Measurements from ENCODE around the gene PTPRG. TPM values are rescaled to one million over a fixed set of nuclear protein-coding genes. Genes with fewer than 3 reads are reported as not detected.

Gene PTPRG
- total RNA-seq, 4 donors from 2014 or later, result 51.9 to 56.8 (median 54.4) TPM

DNA sequence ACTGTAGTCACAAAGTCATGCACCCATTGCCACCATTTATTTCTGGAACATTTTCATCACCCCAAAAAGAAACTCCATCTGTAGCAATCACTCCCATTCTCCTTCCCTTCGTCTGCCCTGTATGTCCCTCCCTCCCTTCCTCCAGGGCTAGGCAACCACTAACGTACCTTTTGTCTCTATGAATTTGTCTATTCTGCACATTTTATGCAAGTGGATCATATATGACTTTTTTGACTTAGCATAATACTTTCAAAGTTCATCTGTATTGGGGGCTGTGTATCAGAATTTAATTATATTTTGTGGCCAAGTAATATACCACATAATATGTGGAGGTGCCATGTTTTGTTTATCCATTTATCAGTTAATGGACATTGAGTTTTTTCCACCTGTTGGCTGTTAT lies 610.4 kb downstream of the PTPRG start:
- TF ChIP-seq, protein P1, sequence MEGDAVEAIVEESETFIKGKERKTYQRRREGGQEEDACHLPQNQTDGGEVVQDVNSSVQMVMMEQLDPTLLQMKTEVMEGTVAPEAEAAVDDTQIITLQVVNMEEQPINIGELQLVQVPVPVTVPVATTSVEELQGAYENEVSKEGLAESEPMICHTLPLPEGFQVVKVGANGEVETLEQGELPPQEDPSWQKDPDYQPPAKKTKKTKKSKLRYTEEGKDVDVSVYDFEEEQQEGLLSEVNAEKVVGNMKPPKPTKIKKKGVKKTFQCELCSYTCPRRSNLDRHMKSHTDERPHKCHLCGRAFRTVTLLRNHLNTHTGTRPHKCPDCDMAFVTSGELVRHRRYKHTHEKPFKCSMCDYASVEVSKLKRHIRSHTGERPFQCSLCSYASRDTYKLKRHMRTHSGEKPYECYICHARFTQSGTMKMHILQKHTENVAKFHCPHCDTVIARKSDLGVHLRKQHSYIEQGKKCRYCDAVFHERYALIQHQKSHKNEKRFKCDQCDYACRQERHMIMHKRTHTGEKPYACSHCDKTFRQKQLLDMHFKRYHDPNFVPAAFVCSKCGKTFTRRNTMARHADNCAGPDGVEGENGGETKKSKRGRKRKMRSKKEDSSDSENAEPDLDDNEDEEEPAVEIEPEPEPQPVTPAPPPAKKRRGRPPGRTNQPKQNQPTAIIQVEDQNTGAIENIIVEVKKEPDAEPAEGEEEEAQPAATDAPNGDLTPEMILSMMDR (IDR thresholded peaks at IDR 0.05), result no peak
- TF ChIP-seq POLR2A (IDR thresholded peaks at IDR 0.05; ENCODE audit: low read depth) (no peak), POLR2AphosphoS5 (IDR thresholded peaks at IDR 0.05) (no peak), EP300 (IDR thresholded peaks at IDR 0.05) (no peak)

DNA sequence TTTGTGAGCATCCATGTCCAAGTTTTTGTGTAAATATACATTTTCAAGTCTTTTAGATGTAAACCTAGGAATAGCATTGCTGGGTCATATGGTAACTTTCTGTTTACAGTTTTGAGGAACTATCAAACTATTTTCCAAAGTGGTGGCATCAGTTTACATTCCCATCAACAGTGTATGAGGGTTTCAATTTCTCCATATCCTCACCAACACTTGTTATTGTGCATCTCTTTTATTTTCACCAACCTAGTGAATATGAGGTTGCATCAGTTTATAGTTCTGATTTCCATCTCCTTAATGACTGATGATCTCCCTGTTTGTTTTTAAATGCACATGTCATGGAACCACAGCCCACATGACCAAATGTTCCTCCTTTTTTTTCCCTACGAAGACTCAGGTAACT lies 610.8 kb downstream of the PTPRG start:
- WGBS, result 97% methylated on average over 1 of the region's 1 CpG
- Histone ChIP-seq H3K27me3 (no peaks in the 10 kb centered on the region), H3K4me3 (no peak overlapping the region), H3K36me3 (peaks cover 0 to 5% (median 2%) of the 10 kb centered on the region in 4 donors), H3K9me3 (no peaks in the 10 kb centered on the region), H3K4me1 (peaks cover 0 to 13% (median 0%) of the 10 kb centered on the region in 4 donors), H3K27ac (replicated peaks in 1 of 4) (no peak overlapping the region)
- DNase-seq (ENCODE audit: extremely low spot score), result no peak
- intact Hi-C loops (cut with DNase I), result no loop called here
- no peak for TF ChIP-seq POLR2AphosphoS5 (IDR thresholded peaks at IDR 0.05)
- no peak for TF ChIP-seq EP300 (IDR thresholded peaks at IDR 0.05)
- TF ChIP-seq, protein P1 (IDR thresholded peaks at IDR 0.05), result no peak
- TF ChIP-seq POLR2A (IDR thresholded peaks at IDR 0.05; ENCODE audit: low read depth), result no peak

More for the DNA sequence above, 610.4 kb downstream of the PTPRG start:
- intact Hi-C loops (cut with DNase I), result no loop called here
- Histone ChIP-seq H3K27me3 (no peaks in the 10 kb centered on the region), H3K9me3 (no peaks in the 10 kb centered on the region), H3K36me3 (peaks cover 0 to 5% (median 2%) of the 10 kb centered on the region in 4 donors), H3K4me3 (no peak overlapping the region), H3K4me1 (peaks cover 0 to 13% (median 0%) of the 10 kb centered on the region in 4 donors), H3K27ac (replicated peaks in 1 of 4) (no peak overlapping the region)
- 98% methylated on average over 2 of the region's 2 CpGs for WGBS
- no peak for DNase-seq (ENCODE audit: extremely low spot score)

DNA sequence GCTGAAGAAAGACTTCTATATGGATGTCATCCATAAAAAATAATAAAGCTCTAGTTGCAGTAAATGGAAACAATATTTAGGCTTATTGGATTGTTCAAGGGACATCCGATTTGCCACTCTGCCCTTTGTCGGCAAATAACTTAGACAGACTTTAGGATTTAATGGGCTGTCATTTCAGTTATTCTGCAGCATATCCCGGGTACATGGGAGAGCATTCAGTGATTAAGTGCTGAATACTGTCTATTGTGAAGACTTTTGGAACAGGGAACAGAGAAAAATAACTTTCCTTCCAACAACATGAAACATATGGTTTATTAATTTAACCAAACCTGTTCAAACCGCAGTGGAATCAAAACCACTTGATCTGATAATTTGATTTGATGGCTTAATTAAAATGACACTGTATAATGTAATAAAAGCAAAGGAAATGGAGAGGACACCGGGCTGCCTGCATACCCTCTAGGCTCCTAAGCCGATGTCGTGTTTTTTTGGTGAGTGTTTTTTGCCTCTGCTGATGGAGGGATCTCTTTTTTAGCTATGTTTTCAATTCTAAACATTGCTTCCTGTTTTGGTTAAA lies 612.7 kb downstream of the PTPRG start:
- Histone ChIP-seq H3K27ac (replicated peaks in 1 of 4) (no peak overlapping the region), H3K9me3 (no peaks in the 10 kb centered on the region), H3K4me3 (no peak overlapping the region), H3K27me3 (no peaks in the 10 kb centered on the region), H3K36me3 (peaks cover 0 to 5% (median 0%) of the 10 kb centered on the region in 4 donors), H3K4me1 (peaks cover 0 to 10% (median 0%) of the 10 kb centered on the region in 4 donors)
- DNase-seq (ENCODE audit: extremely low spot score), result no peak
- TF ChIP-seq POLR2AphosphoS5 (IDR thresholded peaks at IDR 0.05), result no peak
- TF ChIP-seq, protein P1 (IDR thresholded peaks at IDR 0.05), result no peak
- no peak for TF ChIP-seq EP300 (IDR thresholded peaks at IDR 0.05)
- TF ChIP-seq POLR2A (IDR thresholded peaks at IDR 0.05; ENCODE audit: low read depth), result no peak
- 71% methylated on average over 7 of the region's 7 CpGs for WGBS
- intact Hi-C loops (cut with DNase I), result no loop called here

DNA sequence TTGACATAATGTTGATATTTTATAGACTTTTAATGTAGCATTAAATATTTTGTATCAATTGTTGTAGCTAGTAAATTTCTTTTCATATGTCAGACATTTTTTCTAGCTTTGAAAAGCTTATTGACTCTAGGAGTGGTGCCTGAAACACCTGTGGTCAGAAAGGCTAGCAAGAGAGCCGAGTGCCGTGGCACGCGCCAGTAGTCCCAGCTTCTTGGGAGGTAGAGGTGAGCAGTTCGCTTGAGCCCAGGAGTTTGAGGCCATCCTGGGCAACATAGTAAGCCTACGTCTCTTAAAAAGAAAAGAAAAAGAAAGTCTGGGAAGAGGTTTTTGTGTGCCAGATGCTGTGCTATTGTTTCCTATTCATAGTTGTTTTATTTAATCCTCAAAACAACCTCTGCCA lies 613.8 kb downstream of the PTPRG start:
- Histone ChIP-seq H3K4me1 (peaks cover 0 to 10% (median 0%) of the 10 kb centered on the region in 4 donors), H3K27me3 (no peaks in the 10 kb centered on the region), H3K9me3 (no peaks in the 10 kb centered on the region), H3K4me3 (no peak overlapping the region), H3K36me3 (peaks cover 0 to 5% (median 0%) of the 10 kb centered on the region in 4 donors), H3K27ac (replicated peaks in 1 of 4) (no peak overlapping the region)
- no peak for DNase-seq (ENCODE audit: extremely low spot score)
- intact Hi-C loops (cut with DNase I), result no loop called here
- WGBS, result 80% methylated on average over 6 of the region's 6 CpGs
- no peak for TF ChIP-seq POLR2AphosphoS5 (IDR thresholded peaks at IDR 0.05)
- TF ChIP-seq EP300 (IDR thresholded peaks at IDR 0.05), result no peak
- TF ChIP-seq POLR2A (IDR thresholded peaks at IDR 0.05; ENCODE audit: low read depth), result no peak
- TF ChIP-seq, protein P1 (IDR thresholded peaks at IDR 0.05), result no peak

DNA sequence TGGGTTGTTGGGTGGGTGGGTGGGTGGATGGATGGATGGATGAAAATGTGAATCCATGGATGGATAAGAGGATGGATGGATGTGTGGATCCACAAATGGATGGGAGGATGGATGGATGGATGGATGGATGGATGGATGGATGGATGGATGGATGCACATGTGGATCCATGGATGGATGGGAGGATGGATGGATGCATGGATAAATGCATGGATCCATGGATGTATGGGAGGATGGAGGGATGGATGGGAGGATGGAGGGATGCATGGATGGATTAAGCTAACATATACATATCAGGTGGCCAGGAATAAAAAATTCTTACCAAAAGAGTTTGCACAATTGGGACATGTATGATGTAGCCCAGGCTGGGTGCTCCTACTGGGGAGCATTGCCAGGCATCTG lies 616.7 kb downstream of the PTPRG start:
- DNase-seq (ENCODE audit: extremely low spot score), result no peak
- H3K36me3 ChIP-seq, result no peaks in the 10 kb centered on the region
- H3K9me3 ChIP-seq, result no peaks in the 10 kb centered on the region
- TF ChIP-seq POLR2AphosphoS5 (IDR thresholded peaks at IDR 0.05), result no peak
- no peaks in the 10 kb centered on the region for H3K27me3 ChIP-seq
- no peak overlapping the region for H3K4me3 ChIP-seq
- intact Hi-C loops (cut with DNase I), result no loop called here
- H3K27ac ChIP-seq (replicated peaks in 1 of 4), result no peak overlapping the region
- no peaks in the 10 kb centered on the region for H3K4me1 ChIP-seq

All from esophagus muscularis mucosa (tissue), 4 donors.